NCI-H1105 (cell line): ENCODE data around the gene CA7.
"Not testable (repeated sequence)": the region's sequence is repeated elsewhere in the genome, so short reads cannot be mapped to it uniquely, and the experiment has no call there.

Source experiments
- DNase-seq: peaks from one replicate; lab custom pipeline; 2025; lab: John Stamatoyannopoulos, UW

The CA7 gene

GRCh38 chr16:66873685-66874055, 29.5 kb downstream of the CA7 start:
- no peak for DNase-seq

- no peak for DNase-seq
These were observed 30.0 kb downstream of the CA7 start for GRCh38 chr16:66874079-66874775.

- DNase-seq = no peak
These were observed 33.9 kb downstream of the CA7 start for GRCh38 chr16:66878067-66878466.

- DNase-seq = peak; percentile 88
These were observed 36.2 kb downstream of the CA7 start, which contains the start of gene PDP2 for GRCh38 chr16:66880288-66881013. TSS of gene PDP2 (plus strand) at chr16:66880515. CDS start at chr16:66884285, 3,770 bp downstream.

GRCh38 chr16:66881014-66881417, 36.8 kb downstream of the CA7 start:
- DNase-seq = no peak

- DNase-seq = no peak
These were observed 37.3 kb downstream of the CA7 start for GRCh38 chr16:66881560-66881959.

- DNase-seq = no peak
These were observed 37.8 kb downstream of the CA7 start for GRCh38 chr16:66881964-66882508.

- no peak for DNase-seq
These were observed 38.5 kb downstream of the CA7 start for GRCh38 chr16:66882702-66883101.

GRCh38 chr16:66885491-66885890, 41.3 kb downstream of the CA7 start:
- DNase-seq = no peak

- no peak for DNase-seq
These were observed 42.1 kb downstream of the CA7 start for GRCh38 chr16:66886321-66886720.

- DNase-seq = no peak
These were observed 42.7 kb downstream of the CA7 start for GRCh38 chr16:66886914-66887313.

GRCh38 chr16:66888647-66889615, 44.7 kb downstream of the CA7 start:
- no peak for DNase-seq

GRCh38 chr16:66889622-66890021, 45.4 kb downstream of the CA7 start:
- DNase-seq = no peak

- DNase-seq = no peak
These were observed 46.6 kb downstream of the CA7 start for GRCh38 chr16:66890799-66891198.

GRCh38 chr16:66891360-66891759, 47.1 kb downstream of the CA7 start:
- no peak for DNase-seq

GRCh38 chr16:66891797-66892196, 47.6 kb downstream of the CA7 start:
- no peak for DNase-seq

GRCh38 chr16:66894055-66894454, 49.8 kb downstream of the CA7 start:
- no peak for DNase-seq

GRCh38 chr16:66894948-66895688, 50.9 kb downstream of the CA7 start:
- peak; percentile 33 for DNase-seq

GRCh38 chr16:66895689-66895979, 51.4 kb downstream of the CA7 start:
- DNase-seq = no peak

GRCh38 chr16:66895999-66896398, 51.8 kb downstream of the CA7 start:
- no peak for DNase-seq

GRCh38 chr16:66896682-66897081, 52.5 kb downstream of the CA7 start:
- DNase-seq = not testable (repeated sequence)

- no peak for DNase-seq
These were observed 54.0 kb downstream of the CA7 start for GRCh38 chr16:66898207-66898606.
